ENCODE measurements around the gene PIP5K1A.
"Not testable (repeated sequence)": the region's sequence is repeated elsewhere in the genome, so short reads cannot be mapped to it uniquely, and the experiment has no call there.

The PIP5K1A gene

DNA sequence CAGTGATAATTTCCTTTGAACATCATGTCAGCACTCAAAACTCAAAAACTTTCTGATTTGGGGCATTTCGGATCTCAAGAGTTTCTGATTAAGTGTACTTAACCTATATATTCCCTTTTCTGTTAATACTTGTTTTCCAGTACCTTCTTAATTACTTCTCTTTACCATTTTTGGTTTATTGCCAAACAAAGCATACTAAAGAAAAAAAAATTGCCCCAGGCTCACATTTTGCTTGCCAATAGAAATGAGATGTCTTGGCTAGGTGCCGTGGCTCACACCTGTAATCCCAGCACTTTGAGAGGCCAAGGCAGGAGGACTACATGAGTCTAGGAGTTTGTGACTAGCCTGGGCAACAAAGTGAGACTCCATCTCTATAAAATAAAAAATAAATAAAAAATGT, 61.0 kb downstream of the PIP5K1A start:
- no peak for DNase-seq

- DNase-seq, result no peak
Measured at GRCh38 chr1:151265446-151266236, 67.3 kb downstream of the PIP5K1A start.

DNA sequence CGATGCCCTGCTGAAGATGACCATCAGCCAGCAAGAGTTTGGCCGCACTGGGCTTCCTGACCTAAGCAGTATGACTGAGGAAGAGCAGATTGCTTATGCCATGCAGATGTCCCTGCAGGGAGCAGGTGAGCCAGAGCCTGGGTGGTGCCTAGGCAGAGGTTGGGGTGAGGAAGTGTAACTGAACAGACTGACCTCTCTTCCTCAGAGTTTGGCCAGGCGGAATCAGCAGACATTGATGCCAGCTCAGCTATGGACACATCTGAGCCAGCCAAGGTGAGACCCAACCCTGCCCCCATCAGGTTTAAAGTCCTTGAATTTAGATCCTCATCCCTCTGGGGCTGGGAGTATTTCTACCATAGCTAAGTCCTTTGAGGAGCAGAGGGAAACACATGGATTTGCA, 68.0 kb downstream of the PIP5K1A start:
- no peak for DNase-seq

GRCh38 chr1:151266821-151267220, 68.5 kb downstream of the PIP5K1A start:
- DNase-seq, result no peak

DNA sequence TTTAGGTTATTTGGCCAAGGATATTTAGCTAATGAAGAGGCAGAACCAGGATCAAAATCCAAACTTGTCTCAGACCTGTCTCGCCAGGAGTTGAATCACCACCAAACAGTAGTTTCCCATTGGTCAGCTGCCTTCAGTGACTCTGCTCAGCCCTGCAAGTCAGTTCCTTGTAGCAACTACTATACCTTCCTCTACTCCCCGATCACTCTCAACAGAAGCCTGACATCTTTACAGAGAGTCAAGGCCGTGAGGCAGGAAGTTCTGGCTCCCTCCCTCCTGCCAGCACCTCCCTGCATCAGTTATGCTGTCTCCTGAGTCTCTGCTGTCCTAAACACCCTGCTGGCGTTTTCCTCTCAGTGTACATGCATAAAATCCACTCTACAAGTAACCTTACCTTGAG, 69.4 kb downstream of the PIP5K1A start:
- no peak for DNase-seq

- DNase-seq, result no peak
Measured at GRCh38 chr1:151273924-151274466, 75.6 kb downstream of the PIP5K1A start.

- not testable (repeated sequence) for DNase-seq
Measured at GRCh38 chr1:151275341-151275740, 77.0 kb downstream of the PIP5K1A start.

DNA sequence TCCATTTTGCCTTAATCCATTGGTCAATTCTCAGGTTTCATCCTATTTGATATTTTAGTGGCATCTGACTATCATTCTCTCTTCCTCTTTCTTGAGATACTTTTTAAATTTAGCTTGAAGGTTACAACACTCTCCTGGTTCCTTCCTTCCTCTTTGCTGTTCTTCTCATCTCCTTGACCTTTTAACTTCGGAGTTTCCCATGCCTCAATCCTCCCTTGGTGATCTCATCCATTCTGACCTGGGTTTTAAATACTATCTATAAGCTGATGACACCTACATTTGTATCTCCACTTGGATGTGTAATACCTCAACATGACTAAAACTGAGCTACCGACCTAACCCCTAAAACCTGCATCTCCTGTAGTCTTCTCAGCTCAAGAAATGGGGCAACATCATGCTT, 78.9 kb downstream of the PIP5K1A start:
- no peak for DNase-seq

DNA sequence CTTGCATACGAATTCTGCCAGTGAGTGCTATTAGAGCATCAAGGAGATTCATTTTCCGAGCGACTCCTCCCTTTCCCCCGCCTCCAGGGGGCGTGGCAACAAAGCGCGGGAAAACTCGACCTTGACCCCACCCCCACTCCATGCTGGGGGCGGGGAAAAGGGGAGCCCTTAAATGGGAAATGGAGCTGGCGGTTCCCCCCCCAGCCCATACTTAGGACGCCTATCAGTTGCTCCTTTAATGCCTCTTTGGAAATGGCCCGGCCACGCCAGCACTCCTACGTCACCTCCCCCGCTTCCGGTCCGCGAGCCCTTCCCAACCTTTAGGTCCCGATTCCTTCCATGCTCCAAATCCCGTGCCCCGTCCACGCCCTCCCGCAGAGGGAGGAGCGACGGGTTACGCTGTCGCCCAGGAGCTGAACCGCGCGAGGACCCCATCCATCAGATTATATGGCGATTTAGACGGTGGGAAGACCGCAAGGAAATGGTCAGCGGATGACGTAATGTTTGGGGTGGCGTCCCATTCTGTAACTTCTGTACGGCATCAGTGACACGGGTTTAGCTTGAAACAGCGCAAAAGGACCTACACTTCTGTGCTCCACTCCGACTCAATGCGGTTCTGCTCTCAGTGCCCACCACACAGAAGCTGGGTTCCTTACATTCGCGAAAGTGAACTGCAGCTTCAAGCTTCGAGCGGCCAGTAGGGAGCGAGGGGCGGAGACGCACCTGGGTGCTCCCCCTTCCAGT, 83.0 kb downstream of the PIP5K1A start:
- DNase-seq, result peak; percentile 68

DNA sequence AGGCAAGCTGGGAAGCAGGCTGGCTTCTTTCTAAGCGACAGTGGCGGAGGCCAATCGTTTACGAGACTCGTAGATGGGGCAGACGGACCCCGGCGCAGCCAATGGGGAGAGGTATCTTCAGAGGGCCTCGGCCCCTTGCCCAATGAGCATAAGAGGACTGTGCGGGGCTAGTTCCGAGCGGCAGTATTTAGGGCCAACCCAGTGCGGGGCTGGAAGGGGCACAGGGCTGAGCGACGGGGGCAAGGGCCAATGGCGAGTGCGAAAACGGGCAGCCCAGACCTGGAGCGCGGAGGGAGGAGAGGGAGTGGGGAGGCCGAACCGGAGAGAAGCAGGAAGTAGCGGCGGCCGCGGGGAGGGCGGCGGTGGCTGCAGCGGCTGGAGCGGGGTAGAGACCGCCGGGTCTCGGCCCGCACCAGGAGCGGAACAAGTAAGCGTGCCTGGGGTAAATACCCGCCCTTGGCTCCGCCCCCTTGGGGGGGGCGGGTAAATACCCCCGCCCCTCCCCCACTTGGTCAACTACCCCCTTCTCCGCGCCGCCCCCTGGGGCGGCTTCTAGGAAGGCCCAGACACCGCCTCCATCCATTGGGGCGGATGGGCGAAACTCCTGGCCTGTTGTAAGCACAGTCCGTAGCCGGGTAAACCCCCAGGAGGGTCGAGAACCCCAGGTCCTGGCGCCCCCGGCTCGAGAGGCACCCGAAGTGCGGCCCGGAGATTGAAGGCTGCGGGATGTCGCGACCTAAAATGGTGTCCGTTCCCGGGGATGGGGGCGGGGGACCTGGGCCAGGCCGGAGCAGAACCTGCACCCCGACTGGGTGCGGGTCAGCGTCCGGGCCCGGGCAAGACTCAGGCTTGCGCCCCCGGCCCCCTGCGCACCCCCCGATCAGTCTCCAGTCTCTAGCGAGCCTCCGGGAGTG, 83.9 kb downstream of the PIP5K1A start, which contains the start of gene ZNF687:
ZNF687 (plus strand) TSS at position 331 of the 914 bp plus-strand sequence. CDS start 3,993 bp downstream, outside the sequence.
- DNase-seq, result peak; percentile 94

- DNase-seq, result no peak
Measured at GRCh38 chr1:151282883-151283725, 84.8 kb downstream of the PIP5K1A start.

- DNase-seq, result no peak
Measured at GRCh38 chr1:151284013-151284577, 85.7 kb downstream of the PIP5K1A start.

- DNase-seq, result no peak
Measured at GRCh38 chr1:151286619-151287340, 88.4 kb downstream of the PIP5K1A start.

- no peak for DNase-seq
Measured at GRCh38 chr1:151287341-151287699, 89.0 kb downstream of the PIP5K1A start.

- DNase-seq, result no peak
Measured at GRCh38 chr1:151287767-151288500, 89.6 kb downstream of the PIP5K1A start.

DNA sequence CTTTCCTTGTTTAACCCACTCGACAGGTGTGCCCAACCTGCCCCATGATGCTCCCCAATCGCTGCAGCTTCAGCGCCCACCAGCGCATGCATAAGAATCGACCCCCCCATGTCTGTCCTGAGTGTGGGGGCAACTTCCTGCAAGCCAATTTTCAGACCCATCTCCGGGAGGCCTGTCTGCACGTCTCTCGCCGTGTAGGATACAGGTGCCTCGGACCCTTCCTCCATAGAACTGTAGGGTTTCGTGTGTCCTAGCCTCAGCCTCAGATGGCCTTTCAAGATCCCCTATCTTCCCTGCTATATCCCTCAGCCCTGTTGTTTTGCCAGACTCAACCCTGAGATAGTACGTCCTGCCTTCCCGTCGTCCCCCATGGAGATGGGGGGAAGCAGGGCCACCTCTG, 90.2 kb downstream of the PIP5K1A start:
- no peak for DNase-seq

- no peak for DNase-seq
Measured at GRCh38 chr1:151289080-151289935, 91.0 kb downstream of the PIP5K1A start.

GRCh38 chr1:151289991-151290708, 91.8 kb downstream of the PIP5K1A start:
- no peak for DNase-seq

Data from activated gamma-delta T cell (primary cell).